ENCODE measurements around the gene TNKS1BP1.

DNA sequence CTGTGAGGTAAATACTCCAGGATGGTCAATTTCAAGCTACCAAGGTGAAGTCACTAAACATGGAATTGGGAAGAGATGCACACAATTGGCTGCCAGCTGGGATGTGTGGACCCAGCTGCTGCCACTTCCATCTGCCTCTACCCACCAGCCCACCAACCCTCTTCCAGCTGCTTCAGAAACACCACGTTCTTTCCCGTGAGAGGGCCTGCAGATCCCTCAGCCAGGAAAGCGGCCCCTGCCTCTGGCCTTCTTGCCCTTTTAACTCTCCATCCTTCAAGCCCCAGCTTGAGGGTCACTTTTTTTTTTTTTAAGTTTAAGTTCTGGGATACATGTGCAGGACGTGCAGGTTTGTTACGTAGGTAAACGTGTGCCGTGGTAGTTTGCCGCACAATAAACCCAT, 36.2 kb upstream of the TNKS1BP1 start:
- TF ChIP-seq, protein P1, sequence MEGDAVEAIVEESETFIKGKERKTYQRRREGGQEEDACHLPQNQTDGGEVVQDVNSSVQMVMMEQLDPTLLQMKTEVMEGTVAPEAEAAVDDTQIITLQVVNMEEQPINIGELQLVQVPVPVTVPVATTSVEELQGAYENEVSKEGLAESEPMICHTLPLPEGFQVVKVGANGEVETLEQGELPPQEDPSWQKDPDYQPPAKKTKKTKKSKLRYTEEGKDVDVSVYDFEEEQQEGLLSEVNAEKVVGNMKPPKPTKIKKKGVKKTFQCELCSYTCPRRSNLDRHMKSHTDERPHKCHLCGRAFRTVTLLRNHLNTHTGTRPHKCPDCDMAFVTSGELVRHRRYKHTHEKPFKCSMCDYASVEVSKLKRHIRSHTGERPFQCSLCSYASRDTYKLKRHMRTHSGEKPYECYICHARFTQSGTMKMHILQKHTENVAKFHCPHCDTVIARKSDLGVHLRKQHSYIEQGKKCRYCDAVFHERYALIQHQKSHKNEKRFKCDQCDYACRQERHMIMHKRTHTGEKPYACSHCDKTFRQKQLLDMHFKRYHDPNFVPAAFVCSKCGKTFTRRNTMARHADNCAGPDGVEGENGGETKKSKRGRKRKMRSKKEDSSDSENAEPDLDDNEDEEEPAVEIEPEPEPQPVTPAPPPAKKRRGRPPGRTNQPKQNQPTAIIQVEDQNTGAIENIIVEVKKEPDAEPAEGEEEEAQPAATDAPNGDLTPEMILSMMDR (IDR thresholded peaks at IDR 0.05): no peak
- TF ChIP-seq POLR2AphosphoS5 (IDR thresholded peaks at IDR 0.05): no peak
